GM06990 (cell line): Measurements from ENCODE around the gene GABRG3.

Experiments used
- DNase-seq: peaks from one replicate; pipeline ENCODE4 v3.0.0-alpha.2; 2011; ENCODE audit not compliant: insufficient read length; ENCODE audit errors: extremely low read depth
- H3K27me3 ChIP-seq: replicated peaks from 2 replicates; pipeline ENCODE4 v1.6.0; 2011; ENCODE audit warnings: low read length; ENCODE audit not compliant: control insufficient read depth, insufficient read depth
- H3K36me3 ChIP-seq: 2 replicates; pipeline ENCODE4 v1.5.1; 2011; ENCODE audit warnings: low read length; ENCODE audit not compliant: control insufficient read depth, insufficient read depth
- H3K4me3 ChIP-seq: replicated peaks from 2 replicates; pipeline ENCODE4 v1.5.1; 2011; ENCODE audit warnings: low read depth, mild to moderate bottlenecking, control low read depth, low read length
- CTCF ChIP-seq: IDR thresholded peaks from 2 replicates; pipeline ENCODE4 v1.5.1; 2011; ENCODE audit warnings: low read length, control low read depth, mild to moderate bottlenecking, inconsistent platforms; ENCODE audit not compliant: insufficient read depth, poor library complexity, severe bottlenecking

Gene GABRG3

GRCh38 chr15:27412415-27412814 is 441.4 kb downstream of the GABRG3 start:
- no peaks in the 10 kb centered on the region for H3K27me3 ChIP-seq
- H3K36me3 ChIP-seq: no peaks in the 10 kb centered on the region
- H3K4me3 ChIP-seq: no peak overlapping the region
- TF ChIP-seq CTCF: no peak
- no peak for DNase-seq

- no peak for TF ChIP-seq CTCF
Observed at GRCh38 chr15:27414168-27414870, 443.3 kb downstream of the GABRG3 start.

GRCh38 chr15:27418726-27419125 is 447.7 kb downstream of the GABRG3 start:
- Histone ChIP-seq H3K27me3 (no peaks in the 10 kb centered on the region), H3K4me3 (no peak overlapping the region), H3K36me3 (no peaks in the 10 kb centered on the region)
- no peak for TF ChIP-seq CTCF
- DNase-seq: no peak

More at GRCh38 chr15:27414168-27414870, 443.3 kb downstream of the GABRG3 start:
- no peak for DNase-seq
- no peak overlapping the region for H3K4me3 ChIP-seq
- no peaks in the 10 kb centered on the region for H3K27me3 ChIP-seq
- no peaks in the 10 kb centered on the region for H3K36me3 ChIP-seq

- no peak overlapping the region for H3K4me3 ChIP-seq
- no peak for DNase-seq
- TF ChIP-seq CTCF: no peak
- no peaks in the 10 kb centered on the region for H3K36me3 ChIP-seq
- H3K27me3 ChIP-seq: no peaks in the 10 kb centered on the region
Observed at GRCh38 chr15:27422997-27423396, 452.0 kb downstream of the GABRG3 start.

- DNase-seq: no peak
- Histone ChIP-seq H3K4me3 (no peak overlapping the region), H3K27me3 (no peaks in the 10 kb centered on the region), H3K36me3 (no peaks in the 10 kb centered on the region)
- no peak for TF ChIP-seq CTCF
Observed at GRCh38 chr15:27426805-27427204, 455.8 kb downstream of the GABRG3 start.

GRCh38 chr15:27427276-27427675 is 456.3 kb downstream of the GABRG3 start:
- no peak overlapping the region for H3K4me3 ChIP-seq
- no peaks in the 10 kb centered on the region for H3K36me3 ChIP-seq
- no peak for TF ChIP-seq CTCF
- H3K27me3 ChIP-seq: no peaks in the 10 kb centered on the region
- no peak for DNase-seq
